MM.1S (cell line): ENCODE measurements around the gene PDE10A.

Experiments used
- DNase-seq: peaks from one replicate; pipeline ENCODE4 v3.0.0-alpha.2; 2015
- H2AFZ ChIP-seq: fragments of 300-600 bp; sonication (generic); 2 replicates; pipeline ENCODE4 v1.6.0; 2016; ENCODE audit warnings: antibody characterized with exemption, low read length
- H3F3A ChIP-seq: fragments of 300-600 bp; sonication (generic); 2 replicates; pipeline ENCODE4 v1.6.1; 2016; ENCODE audit warnings: mild to moderate bottlenecking, antibody characterized with exemption, low read length, moderate library complexity, mixed read lengths; ENCODE audit not compliant: insufficient read depth
- H3K27ac ChIP-seq: fragments of 300-600 bp; sonication (generic); 2 replicates; pipeline ENCODE4 v1.5.1; 2016; ENCODE audit warnings: mild to moderate bottlenecking, low read length
- H3K27me3 ChIP-seq: fragments of 300-600 bp; sonication (generic); replicated peaks from 2 replicates; pipeline ENCODE4 v1.6.0; 2016; ENCODE audit warnings: low read length; ENCODE audit not compliant: insufficient read depth
- H3K36me3 ChIP-seq: fragments of 300-600 bp; sonication (generic); replicated peaks from 2 replicates; pipeline ENCODE4 v1.6.1; 2016; ENCODE audit warnings: mild to moderate bottlenecking, low read length, mixed read lengths; ENCODE audit not compliant: insufficient read depth
- H3K4me1 ChIP-seq: fragments of 300-600 bp; sonication (generic); 2 replicates; pipeline ENCODE4 v1.6.1; 2016; ENCODE audit warnings: low read length, mixed read lengths
- H3K4me2 ChIP-seq: fragments of 300-600 bp; sonication (generic); 2 replicates; pipeline ENCODE4 v1.6.0; 2016; ENCODE audit warnings: low read depth, low read length
- H3K4me3 ChIP-seq: fragments of 300-600 bp; sonication (generic); 2 replicates; pipeline ENCODE4 v1.5.1; 2016; ENCODE audit warnings: low read length, mixed read lengths
- H3K79me2 ChIP-seq: fragments of 300-600 bp; sonication (generic); 2 replicates; pipeline ENCODE4 v1.6.1; 2016; ENCODE audit warnings: mixed run types, low read length, mixed read lengths
- H3K9ac ChIP-seq: fragments of 300-600 bp; sonication (generic); 2 replicates; pipeline ENCODE4 v1.6.1; 2016; ENCODE audit warnings: low read length, mixed read lengths
- H3K9me2 ChIP-seq: fragments of 300-600 bp; sonication (generic); replicated peaks from 2 replicates; pipeline ENCODE4 v1.6.1; 2016; ENCODE audit warnings: mild to moderate bottlenecking, low read length, mixed read lengths; ENCODE audit not compliant: insufficient read depth
- H3K9me3 ChIP-seq: fragments of 300-600 bp; sonication (generic); replicated peaks from 2 replicates; pipeline ENCODE4 v1.6.1; 2016; ENCODE audit warnings: mild to moderate bottlenecking, low read length, mixed read lengths; ENCODE audit not compliant: insufficient read depth
- H4K20me1 ChIP-seq: fragments of 300-600 bp; sonication (generic); 2 replicates; pipeline ENCODE4 v1.6.1; 2016; ENCODE audit warnings: mild to moderate bottlenecking, low read length, moderate library complexity, mixed read lengths; ENCODE audit not compliant: insufficient read depth
- EZH2 ChIP-seq: fragments of 300-600 bp; sonication (generic); optimal IDR thresholded peaks from 2 replicates; pipeline ENCODE3; 2017; ENCODE audit warnings: low read depth, mild to moderate bottlenecking, antibody characterized with exemption, low read length, mixed read lengths
- EZH2phosphoT487 ChIP-seq: fragments of 300-600 bp; sonication (generic); IDR thresholded peaks from 2 replicates; pipeline ENCODE4 v1.6.1; 2018; ENCODE audit warnings: antibody characterized with exemption, low read length
- TF ChIP-seq, protein P1 (sequence below): fragments of 300-600 bp; sonication (generic); IDR thresholded peaks from 2 replicates; pipeline ENCODE4 v1.5.1; 2016; ENCODE audit warnings: antibody characterized with exemption, low read length, mixed read lengths

PDE10A gene

DNA sequence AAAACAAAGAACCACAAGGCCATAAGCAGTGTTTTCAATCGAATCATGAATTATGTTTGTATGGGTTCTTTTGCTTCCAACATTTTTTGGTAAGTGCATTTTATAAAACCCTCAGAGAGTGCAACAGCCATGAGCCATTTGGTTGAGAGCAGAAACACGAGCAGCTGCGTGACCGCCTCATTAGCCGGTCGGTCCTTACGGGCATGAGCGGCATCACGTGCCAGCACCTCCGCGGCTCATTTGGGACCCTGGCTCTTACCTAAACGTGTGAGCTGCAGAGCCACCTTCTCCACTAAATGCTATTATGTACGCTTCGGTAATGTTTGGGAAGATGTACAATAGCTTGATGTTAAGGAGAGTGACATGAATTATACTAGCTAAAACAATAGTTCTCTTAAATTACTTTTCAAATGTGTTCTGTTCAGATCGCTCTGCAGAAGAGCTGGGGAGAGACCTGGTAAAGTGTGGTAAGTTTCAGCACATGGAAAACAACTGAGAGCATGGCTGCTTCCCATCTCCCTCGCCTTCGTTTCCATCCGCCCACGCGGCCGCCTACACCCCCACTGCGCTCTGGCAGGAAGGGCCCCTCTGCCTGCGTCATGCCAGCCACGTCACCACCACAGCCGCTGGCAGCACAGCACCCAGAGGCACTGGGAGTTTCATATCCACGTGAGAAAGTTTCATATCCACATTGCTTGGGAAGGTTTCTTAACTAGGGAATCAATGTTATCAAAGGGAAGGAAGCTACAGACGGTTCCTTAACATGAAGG is 23.7 kb upstream of the PDE10A start:
- TF ChIP-seq EZH2phosphoT487 (no peak), EZH2 (no peak)
- TF ChIP-seq, protein P1, sequence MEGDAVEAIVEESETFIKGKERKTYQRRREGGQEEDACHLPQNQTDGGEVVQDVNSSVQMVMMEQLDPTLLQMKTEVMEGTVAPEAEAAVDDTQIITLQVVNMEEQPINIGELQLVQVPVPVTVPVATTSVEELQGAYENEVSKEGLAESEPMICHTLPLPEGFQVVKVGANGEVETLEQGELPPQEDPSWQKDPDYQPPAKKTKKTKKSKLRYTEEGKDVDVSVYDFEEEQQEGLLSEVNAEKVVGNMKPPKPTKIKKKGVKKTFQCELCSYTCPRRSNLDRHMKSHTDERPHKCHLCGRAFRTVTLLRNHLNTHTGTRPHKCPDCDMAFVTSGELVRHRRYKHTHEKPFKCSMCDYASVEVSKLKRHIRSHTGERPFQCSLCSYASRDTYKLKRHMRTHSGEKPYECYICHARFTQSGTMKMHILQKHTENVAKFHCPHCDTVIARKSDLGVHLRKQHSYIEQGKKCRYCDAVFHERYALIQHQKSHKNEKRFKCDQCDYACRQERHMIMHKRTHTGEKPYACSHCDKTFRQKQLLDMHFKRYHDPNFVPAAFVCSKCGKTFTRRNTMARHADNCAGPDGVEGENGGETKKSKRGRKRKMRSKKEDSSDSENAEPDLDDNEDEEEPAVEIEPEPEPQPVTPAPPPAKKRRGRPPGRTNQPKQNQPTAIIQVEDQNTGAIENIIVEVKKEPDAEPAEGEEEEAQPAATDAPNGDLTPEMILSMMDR, result no peak
- Histone ChIP-seq H3K79me2 (no peaks in the 10 kb centered on the region), H3K27me3 (no peaks in the 10 kb centered on the region), H3K9ac (no peak overlapping the region), H3K4me3 (no peak overlapping the region), H3K9me2 (no peaks in the 10 kb centered on the region), H3K9me3 (no peaks in the 10 kb centered on the region), H3K4me2 (no peak overlapping the region), H3K36me3 (no peaks in the 10 kb centered on the region), H3K27ac (no peak overlapping the region), H3F3A (no peaks in the 10 kb centered on the region), H3K4me1 (no peaks in the 10 kb centered on the region), H4K20me1 (no peaks in the 10 kb centered on the region), H2AFZ (no peak overlapping the region)
- no peak for DNase-seq

GRCh38 chr6:165685302-165685701 is 22.3 kb upstream of the PDE10A start:
- H2AFZ ChIP-seq, result no peak overlapping the region
- DNase-seq, result no peak

GRCh38 chr6:165684333-165684732 is 21.3 kb upstream of the PDE10A start:
- no peaks in the 10 kb centered on the region for H3F3A ChIP-seq
- H3K9me2 ChIP-seq, result no peaks in the 10 kb centered on the region
- H3K9me3 ChIP-seq, result no peaks in the 10 kb centered on the region
- no peaks in the 10 kb centered on the region for H4K20me1 ChIP-seq
- no peak overlapping the region for H3K4me2 ChIP-seq
- no peak overlapping the region for H3K9ac ChIP-seq
- H3K36me3 ChIP-seq, result no peaks in the 10 kb centered on the region
- no peak overlapping the region for H2AFZ ChIP-seq
- H3K79me2 ChIP-seq, result no peaks in the 10 kb centered on the region
- H3K27me3 ChIP-seq, result no peaks in the 10 kb centered on the region
- H3K27ac ChIP-seq, result no peak overlapping the region
- H3K4me3 ChIP-seq, result no peak overlapping the region
- no peak for DNase-seq
- H3K4me1 ChIP-seq, result no peaks in the 10 kb centered on the region
- no peak for TF ChIP-seq EZH2
- TF ChIP-seq, protein P1, result no peak
- TF ChIP-seq EZH2phosphoT487, result no peak

More at GRCh38 chr6:165685302-165685701, 22.3 kb upstream of the PDE10A start:
- Histone ChIP-seq H3K9me2 (no peaks in the 10 kb centered on the region), H3K4me1 (no peaks in the 10 kb centered on the region), H3K27ac (no peak overlapping the region), H3K4me3 (no peak overlapping the region), H3K36me3 (no peaks in the 10 kb centered on the region), H3K9me3 (no peaks in the 10 kb centered on the region), H3K4me2 (no peak overlapping the region), H3K9ac (no peak overlapping the region), H4K20me1 (no peaks in the 10 kb centered on the region), H3K79me2 (no peaks in the 10 kb centered on the region), H3K27me3 (no peaks in the 10 kb centered on the region), H3F3A (no peaks in the 10 kb centered on the region)
- TF ChIP-seq EZH2phosphoT487 (no peak), EZH2 (no peak)
- TF ChIP-seq, protein P1, result no peak
